ENCODE results near the gene FMNL1. TPM values are rescaled to one million over a fixed set of nuclear protein-coding genes. Genes with fewer than 3 reads are reported as not detected.

Gene FMNL1
- polyA plus RNA-seq, 1 experiment = 1.1 TPM

DNA sequence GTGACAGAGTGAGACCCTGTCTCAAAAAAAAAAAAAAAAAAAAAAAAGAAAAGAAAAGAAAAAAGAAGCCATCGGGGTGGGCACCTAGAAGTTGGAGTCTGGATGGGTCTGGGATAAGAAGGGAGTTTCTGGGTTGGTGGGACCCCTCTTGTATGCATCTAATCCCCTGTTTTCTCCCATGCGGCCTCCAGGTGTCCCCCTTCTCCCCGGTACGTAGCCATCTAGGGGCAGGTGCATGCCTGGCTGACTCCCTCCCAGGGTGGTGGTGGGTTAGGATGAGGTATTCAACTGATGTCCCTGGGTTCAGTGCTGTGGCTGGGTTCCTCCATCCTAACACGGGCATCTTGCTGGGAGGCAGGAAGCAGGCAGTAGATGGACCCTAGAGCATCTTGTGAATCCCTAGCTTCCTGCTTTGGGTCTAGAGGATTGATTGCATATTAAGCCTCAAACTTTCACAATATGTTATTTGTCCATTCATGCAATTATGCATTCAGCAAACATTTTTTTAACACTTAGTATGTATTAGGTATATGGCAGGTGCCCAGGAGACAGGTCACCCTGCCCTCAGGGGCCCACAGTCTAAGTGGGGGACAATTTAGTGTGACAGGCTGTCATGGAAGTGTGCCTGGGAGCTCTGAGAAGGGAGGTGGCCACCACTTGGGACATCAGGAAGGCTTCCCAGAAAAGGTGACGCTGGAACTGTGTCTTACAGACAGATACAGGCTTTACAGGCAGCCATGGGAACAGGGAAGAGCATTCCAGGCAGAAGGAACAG is 13.1 kb downstream of the FMNL1 start:
- Histone ChIP-seq H3K4me3 (ENCODE audit: low read depth, low read length) (no peak overlapping the region), H3K9me3 (ENCODE audit: control insufficient read depth, insufficient read depth, low read length) (no peaks in the 10 kb centered on the region; the same call in 1 of the 2 replicates), H3K27ac (ENCODE audit: low read depth, low read length) (no peak overlapping the region), H3K27me3 (ENCODE audit: control insufficient read depth, insufficient read depth, low read length) (peaks cover 6% of the 10 kb centered on the region)
- TF ChIP-seq, protein P1, sequence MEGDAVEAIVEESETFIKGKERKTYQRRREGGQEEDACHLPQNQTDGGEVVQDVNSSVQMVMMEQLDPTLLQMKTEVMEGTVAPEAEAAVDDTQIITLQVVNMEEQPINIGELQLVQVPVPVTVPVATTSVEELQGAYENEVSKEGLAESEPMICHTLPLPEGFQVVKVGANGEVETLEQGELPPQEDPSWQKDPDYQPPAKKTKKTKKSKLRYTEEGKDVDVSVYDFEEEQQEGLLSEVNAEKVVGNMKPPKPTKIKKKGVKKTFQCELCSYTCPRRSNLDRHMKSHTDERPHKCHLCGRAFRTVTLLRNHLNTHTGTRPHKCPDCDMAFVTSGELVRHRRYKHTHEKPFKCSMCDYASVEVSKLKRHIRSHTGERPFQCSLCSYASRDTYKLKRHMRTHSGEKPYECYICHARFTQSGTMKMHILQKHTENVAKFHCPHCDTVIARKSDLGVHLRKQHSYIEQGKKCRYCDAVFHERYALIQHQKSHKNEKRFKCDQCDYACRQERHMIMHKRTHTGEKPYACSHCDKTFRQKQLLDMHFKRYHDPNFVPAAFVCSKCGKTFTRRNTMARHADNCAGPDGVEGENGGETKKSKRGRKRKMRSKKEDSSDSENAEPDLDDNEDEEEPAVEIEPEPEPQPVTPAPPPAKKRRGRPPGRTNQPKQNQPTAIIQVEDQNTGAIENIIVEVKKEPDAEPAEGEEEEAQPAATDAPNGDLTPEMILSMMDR (IDR thresholded peaks at IDR 0.05; ENCODE audit: low read depth, low read length) = peak; percentile 35
- DNase-seq (ENCODE audit: low read depth, low spot score) = no peak
- POLR2A ChIA-PET = interaction anchor here (1.0 kb wide), 1 partner anchor 86 kb away, joined by 6 read pairs; the partner anchor contains the start of gene HEXIM1
- CTCF ChIA-PET = interaction anchor here (0.7 to 3.0 kb wide), 11 partner anchors 7 to 163 kb away, joined by 3 to 48 read pairs (median 5); partner anchors contain the start of gene ACBD4

DNA sequence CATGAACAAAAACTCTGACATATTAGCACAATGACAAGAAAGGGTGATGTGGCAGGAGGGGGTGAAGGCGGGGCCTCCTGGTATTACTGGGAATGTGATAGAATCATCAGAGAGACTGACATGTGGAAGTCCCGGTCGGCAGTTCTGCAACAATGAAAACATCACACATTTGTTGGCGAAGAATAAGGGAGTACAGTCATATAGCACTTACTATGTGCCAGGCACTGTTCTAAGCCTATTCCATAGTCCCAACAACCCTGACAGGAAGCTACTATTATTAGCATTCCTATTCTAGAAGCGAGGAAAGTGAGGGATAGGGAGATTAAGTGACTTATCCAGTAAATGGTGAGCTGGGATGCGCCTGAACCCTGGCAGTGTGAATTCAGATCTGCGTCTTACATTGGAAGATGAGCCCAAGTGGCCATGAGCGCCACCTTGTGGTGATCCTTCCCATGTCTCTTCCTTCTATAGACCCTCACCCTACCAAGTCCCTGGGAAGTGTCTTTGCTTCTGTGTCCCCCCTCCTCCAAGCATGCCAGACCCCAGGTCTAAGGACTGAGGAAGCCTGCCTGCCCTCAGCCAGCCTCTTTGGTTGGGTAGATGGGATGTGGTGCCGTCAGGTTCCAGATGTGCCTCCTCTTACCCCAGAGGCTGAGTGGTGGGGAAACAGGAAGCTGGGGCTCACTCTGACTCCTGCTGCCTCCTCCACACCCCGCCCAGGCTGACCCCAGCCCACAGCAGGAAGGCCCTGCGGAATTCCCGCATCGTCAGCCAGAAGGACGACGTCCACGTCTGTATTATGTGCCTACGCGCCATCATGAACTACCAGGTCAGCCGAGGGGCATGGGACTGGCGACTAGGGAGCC is 14.0 kb downstream of the FMNL1 start:
- Histone ChIP-seq H3K27me3 (ENCODE audit: control insufficient read depth, insufficient read depth, low read length) (peaks cover 10% of the 10 kb centered on the region), H3K4me3 (ENCODE audit: low read depth, low read length) (no peak overlapping the region), H3K9me3 (ENCODE audit: control insufficient read depth, insufficient read depth, low read length) (no peaks in the 10 kb centered on the region; the same call in 1 of the 2 replicates), H3K27ac (ENCODE audit: low read depth, low read length) (no peak overlapping the region)
- TF ChIP-seq, protein P1 (IDR thresholded peaks at IDR 0.05; ENCODE audit: low read depth, low read length) = peak; percentile 81
- peak; percentile 49 for DNase-seq (ENCODE audit: low read depth, low spot score)
- POLR2A ChIA-PET = interaction anchor here (1.0 kb wide), 1 partner anchor 87 kb away, joined by 6 read pairs; the partner anchor contains the start of gene HEXIM1
- CTCF ChIA-PET = interaction anchor here (0.7 to 3.0 kb wide), 22 partner anchors 8 to 162 kb away, joined by 3 to 48 read pairs (median 4); partner anchors contain the start of gene ACBD4

DNA sequence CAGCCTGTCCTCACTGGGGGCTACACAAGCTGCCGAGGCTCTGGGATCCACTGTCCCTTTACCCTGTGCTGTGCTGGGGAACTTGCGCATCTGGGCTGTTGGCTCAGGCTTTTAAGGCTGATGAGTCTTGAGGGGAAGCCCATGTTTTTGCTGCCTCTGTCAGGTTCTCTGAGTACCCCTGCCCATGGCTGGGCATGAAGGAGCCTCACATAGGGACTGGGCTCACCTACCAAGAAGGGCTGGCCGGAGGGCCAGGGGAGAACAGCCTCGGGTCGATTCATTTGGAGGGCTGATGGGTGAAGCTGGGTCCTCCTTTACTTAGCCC is 14.6 kb downstream of the FMNL1 start:
- no peaks in the 10 kb centered on the region; the same call in 1 of the 2 replicates for H3K9me3 ChIP-seq (ENCODE audit: control insufficient read depth, insufficient read depth, low read length)
- DNase-seq (ENCODE audit: low read depth, low spot score) = no peak
- no peak overlapping the region for H3K4me3 ChIP-seq (ENCODE audit: low read depth, low read length)
- ChIA-PET CTCF (interaction anchor here (0.9 to 3.0 kb wide), 20 partner anchors 9 to 161 kb away, joined by 3 to 48 read pairs (median 4); partner anchors contain the start of gene ACBD4), POLR2A (no interaction called here)
- peaks cover 16% of the 10 kb centered on the region for H3K27me3 ChIP-seq (ENCODE audit: control insufficient read depth, insufficient read depth, low read length)
- TF ChIP-seq, protein P1 (IDR thresholded peaks at IDR 0.05; ENCODE audit: low read depth, low read length) = no peak
- no peak overlapping the region for H3K27ac ChIP-seq (ENCODE audit: low read depth, low read length)

DNA sequence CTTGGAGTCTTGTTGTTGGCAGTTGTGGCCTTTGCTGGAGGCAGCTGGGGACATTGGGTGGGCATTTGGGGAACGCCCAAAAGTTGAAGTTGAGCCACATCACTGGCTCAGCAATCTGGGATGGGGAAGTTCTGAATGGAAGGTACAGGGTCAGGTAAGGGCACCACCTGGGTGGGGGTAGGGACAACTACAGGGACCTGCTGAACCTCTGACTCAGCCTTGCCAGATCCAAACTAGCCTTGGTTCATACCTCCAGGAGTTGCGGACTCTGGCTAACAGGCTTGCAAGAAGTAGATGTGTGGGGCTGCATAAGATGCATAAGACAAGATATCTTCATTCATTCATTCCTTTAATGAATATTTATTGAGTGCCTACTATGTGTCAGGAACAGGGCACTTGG is 16.0 kb downstream of the FMNL1 start:
- Histone ChIP-seq H3K9me3 (ENCODE audit: control insufficient read depth, insufficient read depth, low read length) (no peaks in the 10 kb centered on the region; the same call in 1 of the 2 replicates), H3K27me3 (ENCODE audit: control insufficient read depth, insufficient read depth, low read length) (peaks cover 20% of the 10 kb centered on the region), H3K4me3 (ENCODE audit: low read depth, low read length) (no peak overlapping the region), H3K27ac (ENCODE audit: low read depth, low read length) (no peak overlapping the region)
- CTCF ChIA-PET = interaction anchor here (1.1 kb wide), 1 partner anchor 102 kb away, joined by 5 read pairs; the partner anchor contains the start of gene ACBD4
- POLR2A ChIA-PET = no interaction called here
- TF ChIP-seq, protein P1 (IDR thresholded peaks at IDR 0.05; ENCODE audit: low read depth, low read length) = no peak
- DNase-seq (ENCODE audit: low read depth, low spot score) = no peak

Measured in AG04450 (cell line).